Esophagus muscularis mucosa (tissue), 4 donors: Measurements from ENCODE around the gene ERBIN. TPM values are rescaled to one million over a fixed set of nuclear protein-coding genes. Genes with fewer than 3 reads are reported as not detected.

Source experiments
- DNase-seq: peaks from one replicate; pipeline ENCODE4 v3.0.0-alpha.2; 2017; ENCODE audit errors: extremely low spot score
- H3K27ac ChIP-seq, 4 donors: fragments of 200-600 bp; sonication (generic); replicated peaks in 1 of 4; 1 replicate in 3 of 4; 2 replicates in 1 of 4; pipeline ENCODE4 v1.5.1; 2016 to 2019; ENCODE audit warnings: mild to moderate bottlenecking in 1 of 4
- H3K27me3 ChIP-seq, 4 donors: fragments of 200-600 bp; sonication (generic); one replicate each; pipeline versions ENCODE4 v1.5.1 to v1.6.0; 2016 to 2019
- H3K36me3 ChIP-seq, 4 donors: fragments of 200-600 bp; sonication (generic); one replicate each; pipeline ENCODE4 v1.5.1; 2016 to 2019
- H3K4me1 ChIP-seq, 4 donors: fragments of 200-600 bp; sonication (generic); one replicate each; pipeline ENCODE4 v1.5.1; 2016 to 2019
- H3K4me3 ChIP-seq, 4 donors: fragments of 200-600 bp; sonication (generic); 1 replicate in 2 of 4; 2 replicates in 2 of 4; pipeline ENCODE4 v1.5.1; 2016 to 2019; ENCODE audit warnings: mild to moderate bottlenecking in 4 of 4, moderate library complexity in 1 of 4
- H3K9me3 ChIP-seq, 4 donors: fragments of 200-600 bp; sonication (generic); 1 replicate in 3 of 4; 2 replicates in 1 of 4; pipeline ENCODE4 v1.5.1; 2016 to 2019
- CTCF ChIP-seq, 3 experiments: fragments of 200-600 bp in 2 of 3; fragments of 450-650 bp in 1 of 3; sonication (generic) in 2 of 3; IDR thresholded peaks; one replicate each; pipeline ENCODE4 v1.5.1; 2017 to 2019; ENCODE audit warnings: antibody characterized with exemption in 3 of 3, mild to moderate bottlenecking in 2 of 3, moderate library complexity in 1 of 3
- EP300 ChIP-seq: sonication (generic); formaldehyde crosslinking; IDR thresholded peaks from one replicate; pipeline ENCODE4 v1.6.1; 2017; ENCODE audit warnings: antibody characterized with exemption
- POLR2A ChIP-seq: fragments of 450-650 bp; IDR thresholded peaks from one replicate; pipeline ENCODE4 v1.6.1; 2017; ENCODE audit warnings: antibody characterized with exemption, moderate library complexity, mild to moderate bottlenecking, low read depth
- POLR2AphosphoS5 ChIP-seq, 2 donors: sonication (generic); formaldehyde crosslinking; IDR thresholded peaks; one replicate each; pipeline ENCODE4 v1.6.1; 2017; ENCODE audit warnings: antibody characterized with exemption in 2 of 2
- WGBS: methylation state at CpG from one replicate; pipeline ENCODE4 v1.1.5; 2018; 5-methylcytosine and 5-hydroxymethylcytosine counted together
- intact Hi-C: fragments of 100-400 bp; cut with DNase I; formaldehyde crosslinking; loops from one replicate; pipeline ENCODE4 v1.15.1; 2023
- small RNA-seq, 3 donors: library from RNA; depleted of rRNA; stranded (forward); fragments of <200 nt; gene quantifications; one replicate each; pipeline ENCODE3, GENCODE V24; 2016
- total RNA-seq, 4 donors: library from RNA; depleted of rRNA; stranded (reverse); fragments of >200 nt; gene quantifications; one replicate each; pipeline versions ENCODE4 v1.1.0 to v1.2.1, GENCODE V29; 2016

The ERBIN gene
- total RNA-seq, 4 donors from 2014 or later: 46.9 to 67.7 (median 55.2) TPM

DNA sequence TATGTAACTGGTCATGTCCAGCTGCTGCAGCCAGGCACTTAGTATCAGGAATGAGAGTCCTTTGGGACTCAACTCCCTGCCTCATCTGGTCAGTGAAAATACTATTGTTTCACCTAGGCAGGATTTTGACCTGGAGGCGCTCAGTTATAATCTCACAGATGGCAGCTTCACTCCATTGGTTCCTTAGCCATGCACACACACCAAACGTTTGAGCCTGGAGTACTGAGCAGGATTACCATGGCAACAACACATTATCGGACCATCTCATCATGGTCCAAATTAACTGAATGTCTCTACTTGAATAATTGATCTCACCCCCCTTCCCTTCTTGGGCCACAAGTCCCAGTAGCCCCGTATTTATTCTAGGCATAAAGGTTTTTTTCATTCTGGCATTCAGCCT, 202.8 kb downstream of the ERBIN start:
- intact Hi-C loops: no loop called here
- 88% methylated on average over 4 of the region's 4 CpGs for WGBS

DNA sequence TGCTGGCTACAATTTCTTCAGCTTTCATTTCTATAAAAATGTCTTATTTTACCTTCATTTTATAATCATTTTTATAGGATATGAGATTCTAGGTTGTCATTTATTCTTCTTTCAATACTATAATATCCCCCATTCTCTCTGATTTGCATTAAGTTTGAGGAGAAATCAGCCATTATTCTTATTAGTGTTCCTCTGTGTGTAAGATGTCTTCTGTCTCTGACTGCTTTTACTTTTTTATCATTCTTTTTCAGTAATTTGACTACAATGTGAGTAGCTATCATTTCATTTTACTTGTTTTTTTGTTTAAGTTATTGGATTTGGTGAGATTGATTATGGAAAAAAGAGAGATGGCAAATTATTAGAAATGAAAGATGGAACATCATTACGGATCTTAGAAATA, 204.1 kb downstream of the ERBIN start:
- no peaks in the 10 kb centered on the region for H3K9me3 ChIP-seq
- no peak for DNase-seq
- TF ChIP-seq EP300 (no peak), POLR2A (no peak), POLR2AphosphoS5 (IDR thresholded peaks at IDR 0.05) (no peak), CTCF (IDR thresholded peaks at IDR 0.05) (no peak)
- H3K4me3 ChIP-seq: no peak overlapping the region
- H3K4me1 ChIP-seq: peaks cover 0 to 7% (median 6%) of the 10 kb centered on the region in 4 donors
- H3K27ac ChIP-seq: no peak overlapping the region
- 87% methylated on average over 1 of the region's 1 CpG for WGBS
- H3K27me3 ChIP-seq: no peaks in the 10 kb centered on the region
- H3K36me3 ChIP-seq: no peaks in the 10 kb centered on the region
- intact Hi-C loops: no loop called here

More for the DNA sequence above, 202.8 kb downstream of the ERBIN start:
- peaks cover 0 to 2% (median 1%) of the 10 kb centered on the region in 4 donors for H3K4me1 ChIP-seq
- TF ChIP-seq POLR2A (no peak), CTCF (IDR thresholded peaks at IDR 0.05) (no peak), POLR2AphosphoS5 (IDR thresholded peaks at IDR 0.05) (no peak), EP300 (no peak)
- H3K27ac ChIP-seq: no peak overlapping the region
- no peaks in the 10 kb centered on the region for H3K27me3 ChIP-seq
- no peak overlapping the region for H3K4me3 ChIP-seq
- H3K9me3 ChIP-seq: no peaks in the 10 kb centered on the region
- DNase-seq: no peak
- no peaks in the 10 kb centered on the region for H3K36me3 ChIP-seq

Small RNAs within 50 kb of the gene (small RNA-seq; reads per million reads assigned to genes)
- 0 reads per million in 3 donors for gene RF00598

Other genes with a start within 250 kb of the ERBIN start
- gene SGTB, start 204.5 kb upstream of the ERBIN start, total RNA-seq: 10 to 100 TPM; 11.4 to 16.5 (median 14.4) TPM
- 10 to 100 TPM in 1 of 4 donors, 1 to 10 TPM in 3; 8.7 to 11.9 (median 9.1) TPM for gene NLN, start 204.4 kb upstream of the ERBIN start, total RNA-seq
- 10 to 100 TPM; 29.9 to 51.9 (median 44.9) TPM for gene SREK1, start 217.7 kb downstream of the ERBIN start, total RNA-seq